HTR-8/SVneo (cell line): ENCODE measurements around the gene PREX1.

Experiments used
- DNase-seq: peaks from one replicate; pipeline ENCODE4 v3.0.0; 2011; ENCODE audit warnings: low spot score, mixed read lengths; ENCODE audit not compliant: insufficient read length
- FAIRE-seq: peaks from 2 replicates; lab custom pipeline; 2011; peaks lifted over from hg19 to GRCh38; lab: Jason Lieb, UNC

The PREX1 gene

DNA sequence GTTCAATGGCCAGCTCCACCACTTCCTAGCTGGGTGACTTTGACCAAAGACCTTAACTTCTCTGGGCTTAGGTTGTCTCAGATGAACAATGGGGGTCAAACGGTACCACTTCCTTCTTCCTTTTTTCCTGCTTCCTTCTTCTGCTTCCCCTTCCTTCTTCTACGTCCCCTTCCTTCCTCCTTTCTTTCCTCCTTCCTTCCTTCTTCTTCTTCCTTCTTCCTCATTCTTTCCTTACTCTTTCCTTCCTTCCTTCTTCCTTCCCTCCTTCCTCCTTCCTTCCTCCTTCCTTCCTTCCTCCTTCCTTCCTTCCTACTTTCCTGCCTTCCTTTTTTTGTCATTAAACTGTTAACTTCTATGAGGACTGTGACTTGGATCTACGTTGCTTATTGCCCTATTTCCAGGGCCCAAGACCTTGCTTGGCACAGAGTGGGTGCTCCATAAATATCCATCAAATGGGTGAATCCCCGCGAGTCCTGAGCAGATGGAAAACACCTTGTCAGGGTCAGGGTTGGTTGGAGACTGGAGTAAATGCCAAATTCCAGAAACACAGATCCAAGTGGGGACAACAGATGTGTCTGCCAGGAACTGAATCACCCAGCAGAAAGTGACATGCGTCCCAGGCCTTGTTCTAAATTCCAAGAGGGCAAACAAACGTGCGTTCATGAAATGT is 243.3 kb downstream of the PREX1 start:
- DNase-seq (no peak), FAIRE-seq (peak; percentile 80)

GRCh38 chr20:48583801-48584200 is 244.0 kb downstream of the PREX1 start:
- FAIRE-seq (peak; percentile 13), DNase-seq (no peak)

DNA sequence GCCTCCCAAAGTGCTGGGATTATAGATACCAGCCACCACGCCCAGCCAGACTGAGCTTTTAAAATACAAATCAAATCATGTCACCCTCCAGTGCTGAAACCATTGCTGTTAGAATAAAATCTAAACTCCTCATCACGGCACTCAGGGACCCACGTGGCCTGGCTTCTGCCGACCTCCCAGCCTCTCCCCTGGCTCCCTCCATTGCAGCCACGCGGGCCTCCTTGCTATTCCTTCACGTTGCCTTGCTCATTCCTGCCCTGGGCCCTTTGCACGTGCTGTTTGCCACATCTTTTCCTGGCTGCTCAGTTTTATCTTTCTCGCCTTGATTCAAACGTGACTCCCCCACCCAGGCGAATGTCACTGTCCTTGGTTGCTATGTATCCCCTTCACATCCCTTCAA is 244.6 kb downstream of the PREX1 start:
- peak; percentile 80 for FAIRE-seq
- DNase-seq: no peak

DNA sequence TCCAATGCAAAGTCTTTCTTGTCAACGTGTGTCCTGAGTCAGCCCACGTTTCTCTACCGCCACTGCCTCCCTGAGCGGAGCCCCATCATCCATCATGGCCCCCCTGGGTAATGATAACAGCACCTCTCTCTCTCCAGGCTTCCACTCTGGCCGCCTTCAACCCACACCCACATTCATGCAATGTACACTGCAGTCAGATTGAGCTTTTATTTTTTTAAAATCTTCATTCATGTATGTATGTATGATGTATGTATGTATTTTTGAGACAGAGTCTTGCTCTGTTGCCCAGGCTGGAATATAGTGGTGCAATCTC is 245.2 kb downstream of the PREX1 start:
- FAIRE-seq (no peak), DNase-seq (no peak)

GRCh38 chr20:48581167-48581566 is 246.6 kb downstream of the PREX1 start:
- FAIRE-seq (peak; percentile 74), DNase-seq (no peak)

- DNase-seq (no peak), FAIRE-seq (peak; percentile 89)
These were observed 249.3 kb downstream of the PREX1 start for GRCh38 chr20:48578397-48579098.

DNA sequence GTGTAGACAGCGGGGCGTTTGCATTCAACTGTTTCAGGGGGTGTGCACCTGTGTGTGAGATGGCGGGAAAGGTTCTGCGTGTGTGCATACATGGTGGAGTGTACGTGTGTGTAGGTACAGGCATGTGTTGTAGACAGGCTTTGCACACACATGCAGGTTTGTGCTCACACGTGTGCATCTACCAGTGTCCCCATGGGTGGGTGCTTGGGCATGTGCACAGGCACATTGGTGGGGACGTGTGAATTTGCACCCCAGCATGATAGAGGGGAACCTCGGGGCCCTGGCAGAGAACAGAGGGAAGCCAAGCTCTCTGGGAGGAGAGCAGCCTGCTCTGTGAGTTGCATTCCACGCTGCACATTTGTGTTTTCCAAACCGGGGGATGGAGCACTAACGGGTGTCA is 250.2 kb downstream of the PREX1 start:
- FAIRE-seq (peak; percentile 51), DNase-seq (no peak)

DNA sequence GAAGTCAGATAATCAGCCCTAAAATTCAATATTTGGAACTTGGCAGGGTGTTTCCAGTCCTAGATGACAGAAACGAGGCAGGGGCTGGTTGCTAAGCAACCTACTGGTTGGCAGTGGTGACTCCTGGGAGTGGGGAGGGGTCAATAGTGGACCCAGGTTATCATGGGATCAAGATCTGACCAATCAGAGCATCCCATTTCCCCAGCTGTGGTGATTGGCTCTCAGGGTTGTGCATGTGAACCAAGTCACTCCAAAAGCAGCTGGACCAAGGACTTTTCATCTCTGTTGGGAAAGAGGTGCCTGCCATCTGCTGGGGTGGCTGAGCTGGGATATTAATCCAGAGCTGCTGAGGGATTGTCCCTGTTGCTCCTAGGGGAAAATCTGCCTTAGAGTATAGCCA is 253.4 kb downstream of the PREX1 start:
- no peak for DNase-seq
- no peak for FAIRE-seq
